GM18870 (cell line): ENCODE data around the gene UBE2O.
"Not testable (repeated sequence)": the region's sequence is repeated elsewhere in the genome, so short reads cannot be mapped to it uniquely, and the experiment has no call there.

Experiments
- ATAC-seq: cut with Tn5 transposase; IDR thresholded peaks from one replicate; pipeline ENCODE4 v1.9.1; 2021; ENCODE audit warnings: moderate library complexity; ENCODE audit not compliant: unreplicated experiment

Gene UBE2O

GRCh38 chr17:76353599-76354316 is 99.2 kb downstream of the UBE2O start, which contains the start of gene PRPSAP1:
Gene PRPSAP1, minus strand, starts transcription at chr17:76353916. Its CDS starts 213 bp downstream, at chr17:76353703.
- peak; percentile 82 for ATAC-seq

DNA sequence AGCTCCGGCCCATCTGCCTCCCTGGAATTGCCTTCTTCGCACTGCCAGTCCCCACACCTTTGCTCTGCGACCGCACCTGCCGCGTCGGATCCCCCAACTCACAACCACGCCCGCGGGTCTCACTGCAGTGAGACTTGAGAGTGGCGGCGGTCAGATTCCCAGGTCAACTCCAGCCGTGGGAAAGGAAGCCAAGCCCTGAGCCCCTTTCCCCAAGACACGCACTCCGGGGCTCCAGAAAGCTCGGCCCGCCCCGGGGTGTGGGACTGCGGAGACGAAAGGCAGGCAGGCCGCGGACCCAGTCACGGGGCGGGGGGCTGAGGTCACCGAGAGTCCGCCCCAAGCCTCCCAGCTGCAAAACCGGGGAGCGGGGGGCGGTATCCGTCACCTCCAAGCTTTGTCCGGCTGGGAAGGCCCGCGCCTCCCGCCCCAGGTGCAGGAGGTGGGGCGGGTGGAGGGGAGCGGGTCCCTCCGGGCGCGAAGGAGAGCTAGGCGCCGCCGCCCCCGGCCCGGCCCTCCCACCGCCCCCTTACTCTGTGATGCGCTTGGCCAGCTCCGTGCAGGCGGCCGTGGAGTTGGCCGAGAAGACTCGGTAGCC is 99.9 kb downstream of the UBE2O start:
- ATAC-seq: no peak

DNA sequence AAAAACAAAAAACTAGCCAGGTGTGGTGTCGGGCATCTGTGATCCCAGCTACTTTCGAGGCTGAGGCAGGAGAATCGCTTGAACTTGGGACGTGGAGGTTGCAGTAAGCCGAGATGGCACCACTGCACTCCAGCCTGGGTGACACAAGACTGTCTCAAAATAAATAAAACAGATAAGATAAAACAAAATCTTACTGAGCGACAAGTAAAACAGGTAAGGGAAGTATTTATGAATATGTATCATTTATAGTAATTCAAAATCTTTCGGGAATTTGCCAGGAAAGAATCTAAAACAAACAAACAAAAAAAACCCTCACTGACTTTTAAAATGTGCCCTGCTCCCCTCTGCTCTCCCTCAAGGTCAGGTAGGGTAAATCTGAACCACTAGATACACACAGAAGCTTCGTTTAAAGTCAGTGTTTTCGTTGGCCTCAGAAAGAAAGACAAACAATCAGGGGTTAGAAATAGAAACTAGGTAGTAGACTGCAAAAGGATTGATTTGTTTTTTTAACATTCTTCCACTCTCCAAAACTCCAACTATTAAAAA is 101.4 kb downstream of the UBE2O start:
- no peak for ATAC-seq

GRCh38 chr17:76350463-76350862 is 102.5 kb downstream of the UBE2O start:
- ATAC-seq: no peak

- ATAC-seq: not testable (repeated sequence)
These were observed 106.0 kb downstream of the UBE2O start for GRCh38 chr17:76346936-76347335.

DNA sequence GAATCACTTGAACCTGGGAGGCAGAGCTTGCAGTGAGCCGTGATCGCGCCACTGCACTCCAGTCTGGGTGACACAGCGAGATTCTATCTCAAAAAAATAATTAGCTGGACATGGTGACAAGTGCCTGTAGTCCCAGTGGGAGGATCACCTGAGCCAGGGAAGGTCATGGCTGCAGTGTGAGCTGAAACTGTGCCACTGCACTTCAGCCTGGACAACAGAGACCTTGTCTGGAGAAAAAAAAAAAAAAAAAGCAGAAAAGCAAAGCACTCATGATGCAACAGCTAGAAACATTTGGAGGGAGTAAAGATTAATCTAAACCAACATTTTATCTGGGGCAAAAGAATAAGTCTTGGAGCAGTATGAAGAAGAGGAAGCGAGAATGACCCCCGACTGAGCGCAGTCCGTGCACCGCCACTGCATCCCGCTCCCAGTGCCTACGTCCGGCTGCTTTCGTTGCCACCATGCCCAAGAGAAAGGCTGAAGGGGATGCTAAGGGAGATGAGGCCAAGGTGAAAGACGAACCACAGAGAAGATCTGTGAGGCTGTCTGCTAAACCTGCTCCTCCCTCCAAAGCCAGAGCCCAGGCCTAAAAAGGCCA is 107.5 kb downstream of the UBE2O start:
- no peak for ATAC-seq

DNA sequence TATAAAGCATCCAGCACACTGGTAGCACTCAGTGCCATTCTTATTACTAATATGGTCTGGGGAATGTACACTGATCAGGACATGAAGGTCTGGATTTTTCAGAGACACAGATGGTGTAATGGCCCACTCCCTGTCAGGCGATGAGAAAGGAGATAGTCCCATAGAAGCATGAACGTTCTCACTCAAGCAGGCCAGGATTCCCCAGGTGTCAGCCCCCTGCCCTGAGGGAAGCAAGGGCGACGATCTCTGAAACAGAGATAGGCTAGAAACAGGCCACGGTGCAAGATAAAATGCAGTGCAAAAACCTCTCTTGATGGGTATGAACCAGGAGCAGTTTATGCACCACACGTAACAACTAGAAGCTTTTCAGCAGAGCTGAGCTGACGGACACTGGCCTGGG is 109.8 kb downstream of the UBE2O start:
- ATAC-seq: no peak

- no peak for ATAC-seq
These were observed 111.7 kb downstream of the UBE2O start for GRCh38 chr17:76341301-76341700.
